ENCODE measurements around the gene DDX54. TPM values are rescaled to one million over a fixed set of nuclear protein-coding genes. Genes with fewer than 3 reads are reported as not detected.
"Not testable (repeated sequence)": the region's sequence is repeated elsewhere in the genome, so short reads cannot be mapped to it uniquely, and the experiment has no call there.

The DDX54 gene
- total RNA-seq, 1 donor from 2014 or later = 38.8 TPM

GRCh38 chr12:113221181-113221996, 36.1 kb upstream of the DDX54 start, which contains the start of gene TPCN1:
Gene TPCN1 (plus strand): TSS chr12:113221464. CDS start chr12:113226853, 5,389 bp downstream.
- peak; percentile 100 for DNase-seq (ENCODE audit: low read depth in 2 of 2)

GRCh38 chr12:113220593-113221180, 35.4 kb upstream of the DDX54 start:
- no peak for DNase-seq (ENCODE audit: low read depth in 2 of 2)

- no peak for DNase-seq (ENCODE audit: low read depth in 2 of 2)
These were observed 30.7 kb upstream of the DDX54 start for GRCh38 chr12:113216027-113216426.

GRCh38 chr12:113214895-113215400, 29.7 kb upstream of the DDX54 start:
- peak; percentile 69 to 92 for DNase-seq (ENCODE audit: low read depth in 2 of 2)

- DNase-seq (ENCODE audit: low read depth in 2 of 2) = no peak
These were observed 25.9 kb upstream of the DDX54 start for GRCh38 chr12:113211160-113211559.

- no peak for DNase-seq (ENCODE audit: low read depth in 2 of 2)
These were observed 23.0 kb upstream of the DDX54 start for GRCh38 chr12:113208041-113208934.

GRCh38 chr12:113207613-113208040, 22.3 kb upstream of the DDX54 start:
- DNase-seq (ENCODE audit: low read depth in 2 of 2) = no peak

- not testable (repeated sequence) for DNase-seq (ENCODE audit: low read depth in 2 of 2)
These were observed 21.5 kb upstream of the DDX54 start for GRCh38 chr12:113206802-113207201.

- DNase-seq (ENCODE audit: low read depth in 2 of 2) = no peak
These were observed 19.5 kb upstream of the DDX54 start for GRCh38 chr12:113204804-113205203.

- no peak for DNase-seq (ENCODE audit: low read depth in 2 of 2)
These were observed 18.8 kb upstream of the DDX54 start for GRCh38 chr12:113203852-113204760.

- DNase-seq (ENCODE audit: low read depth in 2 of 2) = no peak
These were observed 17.2 kb upstream of the DDX54 start for GRCh38 chr12:113202300-113203075.

GRCh38 chr12:113201187-113202177, 16.2 kb upstream of the DDX54 start:
- no peak for DNase-seq (ENCODE audit: low read depth in 2 of 2)

GRCh38 chr12:113200021-113200797, 14.9 kb upstream of the DDX54 start:
- DNase-seq (ENCODE audit: low read depth in 2 of 2) = no peak

- DNase-seq (ENCODE audit: low read depth in 2 of 2) = no peak
These were observed 13.0 kb upstream of the DDX54 start for GRCh38 chr12:113198296-113198695.

GRCh38 chr12:113197518-113198077, 12.3 kb upstream of the DDX54 start:
- DNase-seq (ENCODE audit: low read depth in 2 of 2) = no peak

GRCh38 chr12:113196990-113197389, 11.7 kb upstream of the DDX54 start:
- DNase-seq (ENCODE audit: low read depth in 2 of 2) = peak; percentile 73 to 85

GRCh38 chr12:113196582-113196981, 11.3 kb upstream of the DDX54 start:
- DNase-seq (ENCODE audit: low read depth in 2 of 2) = no peak
